Measurements from ENCODE around the gene WASL.
"Not testable (repeated sequence)": the region's sequence is repeated elsewhere in the genome, so short reads cannot be mapped to it uniquely, and the experiment has no call there.

The WASL gene

GRCh38 chr7:123658023-123658422 lies 90.8 kb downstream of the WASL start:
- no peak for DNase-seq (ENCODE audit: low spot score)

DNA sequence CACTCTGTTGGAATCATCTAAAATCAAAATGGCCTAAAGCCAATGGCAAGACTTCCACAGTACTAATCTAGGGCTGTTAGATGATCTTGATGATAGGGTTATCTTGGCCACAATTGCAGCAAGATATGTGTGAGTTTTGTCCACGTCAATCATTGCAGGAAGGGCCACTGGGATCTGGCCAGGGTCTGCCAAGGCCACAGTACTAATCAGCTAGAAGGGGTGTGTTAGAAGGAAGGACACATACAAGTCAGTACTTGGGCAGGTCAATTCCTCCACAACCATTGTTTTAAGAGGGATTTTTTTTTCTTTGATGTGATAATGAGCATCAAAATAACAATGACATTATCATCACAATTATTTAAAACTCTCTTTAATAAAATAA lies 91.5 kb downstream of the WASL start:
- DNase-seq (ENCODE audit: low spot score) = no peak

GRCh38 chr7:123656544-123657303 lies 92.1 kb downstream of the WASL start:
- DNase-seq (ENCODE audit: low spot score) = no peak

GRCh38 chr7:123655614-123656013 lies 93.2 kb downstream of the WASL start, which contains the start of gene LMOD2:
Gene LMOD2, plus strand, starts transcription at chr7:123655866. Its CDS starts 98 bp downstream, at chr7:123655964.
- no peak for DNase-seq (ENCODE audit: low spot score)

DNA sequence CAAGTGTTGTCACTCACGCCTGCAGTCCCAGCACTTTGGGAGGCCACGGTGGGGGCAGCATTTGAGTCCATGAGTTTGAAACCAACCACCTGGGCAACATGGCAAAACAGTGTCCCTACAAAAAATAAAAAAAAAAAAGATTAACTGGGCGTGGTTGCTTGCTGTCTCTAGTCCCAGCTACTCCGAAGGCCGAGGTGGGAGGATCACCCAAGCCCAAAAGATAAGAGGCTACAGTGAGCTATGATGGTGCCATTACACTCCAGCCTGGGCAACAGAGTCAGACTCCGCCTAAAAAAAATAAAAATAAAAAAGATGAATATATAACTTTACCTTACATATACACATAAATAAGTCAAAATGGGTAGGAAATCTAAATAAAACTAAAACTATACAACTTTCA lies 95.6 kb downstream of the WASL start:
- no peak for DNase-seq (ENCODE audit: low spot score)

- no peak for DNase-seq (ENCODE audit: low spot score)
These were observed 96.4 kb downstream of the WASL start for GRCh38 chr7:123652406-123652805.

DNA sequence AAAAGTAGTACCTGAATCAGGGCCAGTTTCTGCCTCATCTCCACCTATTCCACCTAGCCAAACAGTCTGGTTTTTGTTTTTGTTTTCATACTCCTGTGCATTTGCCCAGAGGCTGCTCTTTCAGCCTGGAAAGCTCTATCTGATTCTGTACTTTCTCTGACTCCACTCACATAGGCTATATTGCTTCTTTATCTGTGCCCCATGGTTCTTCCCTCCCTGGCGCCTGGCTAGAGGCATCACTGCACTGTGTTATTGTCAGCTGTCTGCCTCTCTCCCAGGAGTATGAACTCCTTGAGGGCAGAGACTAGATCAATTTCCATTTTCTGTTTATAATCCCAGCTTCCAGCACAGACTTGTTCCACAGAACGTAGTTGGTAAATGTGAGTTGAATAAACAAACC lies 98.2 kb downstream of the WASL start:
- DNase-seq (ENCODE audit: low spot score) = no peak

DNA sequence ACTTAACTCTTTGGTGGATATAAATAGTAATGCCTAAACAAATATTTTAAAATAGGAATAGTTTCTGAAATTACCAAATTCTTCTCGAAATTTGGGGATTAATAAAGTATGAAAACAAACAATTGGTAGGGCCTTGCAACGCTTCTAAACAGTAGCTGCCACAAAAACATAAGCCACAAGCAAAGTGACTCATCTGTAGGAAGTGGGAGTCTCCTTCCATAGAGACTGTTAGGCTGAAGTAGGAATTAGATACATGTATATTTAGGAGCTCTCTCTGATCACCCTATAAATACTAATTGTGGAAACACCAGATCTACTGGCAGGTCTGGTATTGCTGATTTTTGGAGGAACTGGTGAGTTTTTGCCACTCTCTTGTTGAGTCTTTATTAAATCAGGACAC lies 98.8 kb downstream of the WASL start:
- no peak for DNase-seq (ENCODE audit: low spot score)

DNA sequence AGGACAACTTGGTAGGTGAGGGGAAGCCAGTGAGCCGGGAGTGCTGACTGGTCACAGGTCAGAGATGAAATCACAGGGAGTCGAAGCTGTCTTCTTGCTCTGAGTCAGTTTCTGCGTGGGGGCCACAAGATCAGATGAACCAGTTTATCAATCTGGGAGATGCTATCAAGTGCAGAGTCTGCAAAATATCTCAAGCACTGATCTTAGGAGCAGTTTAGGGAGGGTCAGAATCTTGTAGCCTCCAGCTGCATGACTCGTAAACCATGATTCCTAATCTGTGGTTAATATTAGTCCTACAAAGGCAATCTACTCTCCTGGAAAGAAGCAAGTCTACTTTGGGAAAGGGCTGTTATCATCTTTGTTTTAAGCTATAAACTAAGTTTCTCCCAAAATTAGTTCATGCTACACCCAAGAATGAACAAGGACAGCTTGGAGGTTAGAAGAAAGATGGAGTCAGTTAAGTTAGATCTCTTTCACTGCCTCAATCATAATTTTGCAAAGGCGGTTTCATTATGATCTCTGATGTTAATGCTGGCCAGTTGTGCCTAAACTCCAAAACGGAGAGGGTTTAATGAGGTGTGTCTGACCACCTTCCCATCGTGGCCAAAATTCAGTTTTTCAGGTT lies 101.6 kb downstream of the WASL start:
- DNase-seq (ENCODE audit: low spot score) = no peak

DNA sequence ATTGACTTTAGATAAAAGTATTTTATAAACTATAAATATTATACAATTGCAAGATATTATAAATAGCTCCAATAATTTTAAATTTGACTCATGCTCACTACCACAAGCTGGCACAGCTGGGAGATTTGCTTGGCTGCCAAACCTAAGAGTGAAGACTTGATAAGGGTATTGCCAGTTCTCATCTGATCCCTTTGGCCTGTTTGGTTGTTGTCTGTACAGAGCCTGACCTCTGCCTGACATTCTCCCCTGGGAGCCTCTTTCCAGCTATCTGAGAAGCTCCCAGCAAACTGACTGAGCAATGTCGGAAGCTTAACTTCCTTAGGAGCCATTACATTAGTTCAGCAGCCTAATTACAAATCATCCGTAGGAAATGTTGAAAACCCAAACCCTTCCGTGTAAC lies 103.3 kb downstream of the WASL start:
- DNase-seq (ENCODE audit: low spot score) = no peak

GRCh38 chr7:123643495-123644441 lies 105.0 kb downstream of the WASL start:
- DNase-seq (ENCODE audit: low spot score) = peak; percentile 36

DNA sequence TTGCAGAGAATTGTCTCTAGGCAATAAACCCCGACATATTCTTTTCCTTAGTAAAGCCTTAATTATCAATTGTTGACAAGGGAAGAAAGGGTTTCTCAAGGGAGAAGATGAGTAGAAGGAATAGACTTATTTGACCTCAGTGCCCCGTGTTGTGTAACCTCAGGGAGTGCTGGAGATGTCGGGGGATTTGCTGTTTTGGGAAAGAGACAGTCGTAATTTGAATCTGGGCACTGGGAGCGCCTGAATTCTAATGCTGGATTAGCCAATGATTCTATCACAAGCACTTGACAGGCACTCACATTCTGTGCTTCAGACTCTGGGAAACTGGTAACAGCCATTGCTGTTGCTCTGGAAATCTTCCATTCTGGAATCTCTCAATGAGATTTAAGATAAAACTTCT lies 106.9 kb downstream of the WASL start:
- DNase-seq (ENCODE audit: low spot score) = no peak

- DNase-seq (ENCODE audit: low spot score) = no peak
These were observed 108.2 kb downstream of the WASL start for GRCh38 chr7:123640583-123640982.

DNA sequence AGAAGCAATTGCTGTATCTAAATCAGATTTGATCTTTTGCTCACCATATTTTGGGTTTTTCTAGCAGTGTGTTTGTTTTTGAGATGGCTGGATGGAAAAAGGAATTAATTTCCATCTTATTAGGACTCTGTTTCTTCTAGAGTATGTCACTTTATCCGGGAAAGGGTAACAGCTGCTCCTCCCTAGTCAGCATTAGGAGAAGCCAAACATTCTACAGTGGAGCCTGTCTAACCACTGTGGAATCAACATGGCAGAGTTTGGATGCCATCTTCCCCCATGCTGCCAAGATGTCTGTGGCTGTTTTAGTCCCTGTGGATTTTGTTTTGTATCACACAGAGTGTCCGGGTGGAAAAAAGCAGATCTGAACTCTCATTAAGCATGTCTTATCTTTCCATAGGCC lies 109.2 kb downstream of the WASL start:
- DNase-seq (ENCODE audit: low spot score) = no peak

DNA sequence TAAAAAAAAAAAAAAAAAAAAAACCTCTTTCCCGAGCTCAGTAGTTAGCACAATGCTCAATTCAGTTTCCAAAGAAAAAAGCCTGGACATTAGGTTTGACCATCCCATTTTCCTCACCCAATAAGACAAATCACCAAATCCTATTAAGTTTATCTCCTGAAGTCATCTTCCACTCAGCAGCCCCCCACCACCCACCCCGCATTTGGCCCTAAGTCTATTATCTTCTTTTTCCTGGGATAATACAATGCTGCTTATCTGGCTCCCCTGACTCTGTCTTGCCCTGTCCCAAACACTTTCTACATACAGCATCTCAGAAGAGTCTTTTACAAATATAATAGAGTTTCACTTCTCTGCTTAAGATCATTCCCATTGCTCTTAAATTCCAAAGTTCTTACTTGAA lies 110.9 kb downstream of the WASL start:
- DNase-seq (ENCODE audit: low spot score) = no peak

DNA sequence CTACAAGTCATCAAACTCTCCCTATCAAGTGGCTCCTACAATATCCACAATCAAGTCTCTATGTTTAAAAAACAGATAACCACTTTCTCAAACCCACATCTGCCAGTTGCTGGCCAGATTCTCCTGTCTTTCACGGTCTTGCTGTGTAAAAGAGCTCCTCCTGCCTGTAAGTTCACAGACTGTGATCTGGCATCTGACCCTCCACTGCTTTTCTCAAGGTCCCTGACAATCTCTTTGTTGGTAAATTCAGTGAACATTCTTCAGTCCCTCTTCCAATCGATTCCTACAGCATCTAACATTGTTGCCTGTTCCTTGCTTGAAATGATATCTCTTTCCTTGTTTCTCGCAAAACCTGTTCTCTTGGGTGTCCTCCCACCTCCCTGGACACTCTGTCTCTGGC lies 111.6 kb downstream of the WASL start:
- no peak for DNase-seq (ENCODE audit: low spot score)

GRCh38 chr7:123635551-123636359 lies 113.0 kb downstream of the WASL start:
- DNase-seq (ENCODE audit: low spot score) = no peak

DNA sequence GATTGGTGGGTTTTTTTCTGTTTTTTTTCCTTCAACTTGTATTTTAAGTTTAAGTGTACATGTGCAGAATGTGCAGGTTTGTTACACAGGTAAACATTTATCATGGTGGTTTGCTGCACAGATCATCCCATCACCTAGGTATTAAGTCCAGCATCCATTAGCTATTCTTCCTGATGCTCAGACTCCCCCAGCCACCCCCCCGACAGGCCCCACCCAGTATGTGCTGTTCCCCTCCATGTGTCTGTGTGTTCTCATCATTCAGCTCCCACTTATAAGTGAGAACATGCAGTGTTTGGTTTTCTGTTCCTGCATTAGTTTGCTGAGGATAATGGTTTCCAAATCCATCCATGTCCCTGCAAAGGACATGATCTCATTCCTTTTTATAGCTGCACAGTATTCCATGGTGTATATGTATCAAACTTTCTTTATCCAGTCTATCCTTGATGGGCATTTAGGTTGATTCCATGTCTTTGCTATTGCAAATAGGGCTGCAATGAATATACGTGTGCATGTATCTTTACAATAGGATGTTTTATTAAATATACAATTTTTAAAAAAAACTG lies 114.7 kb downstream of the WASL start:
- DNase-seq (ENCODE audit: low spot score) = not testable (repeated sequence)

DNA sequence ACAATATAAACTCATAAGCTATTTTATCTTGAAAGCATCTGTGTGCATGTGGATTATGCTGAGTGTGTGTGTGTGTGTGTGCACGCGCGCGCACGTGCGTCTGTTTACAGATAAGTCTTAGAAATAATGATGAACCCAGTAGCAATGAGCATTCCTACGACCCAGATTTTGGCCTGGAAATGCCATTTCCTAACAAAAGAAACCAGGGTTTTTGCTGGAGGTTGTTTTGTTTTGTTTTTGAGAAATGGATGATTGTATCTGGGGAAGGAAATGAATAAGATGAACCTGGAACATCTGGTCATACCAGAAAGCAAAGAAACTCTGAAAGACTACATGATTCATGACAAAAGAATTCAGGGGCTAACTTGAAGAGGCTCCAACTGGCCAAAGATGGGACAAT lies 115.2 kb downstream of the WASL start:
- DNase-seq (ENCODE audit: low spot score) = no peak

DNA sequence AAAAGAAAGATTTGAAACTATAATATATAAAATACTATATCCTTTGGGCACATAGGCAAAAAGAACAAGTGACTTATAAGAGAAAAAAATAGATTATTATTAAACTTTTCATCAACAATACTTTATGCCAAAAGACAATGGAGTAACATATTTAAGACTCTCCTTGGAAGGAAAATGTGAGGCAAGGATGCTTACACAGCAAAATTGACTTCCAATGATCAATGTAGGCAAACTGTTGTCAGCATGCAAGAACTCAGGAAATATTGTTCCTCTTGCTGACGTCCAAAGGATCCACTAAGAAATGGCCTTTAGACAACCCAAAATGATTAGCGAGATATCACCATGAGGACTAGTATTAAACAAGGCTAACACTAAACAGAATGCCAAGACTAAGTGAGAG lies 116.0 kb downstream of the WASL start:
- DNase-seq (ENCODE audit: low spot score) = no peak
